ENCODE results near the gene LIPK. TPM values are rescaled to one million over a fixed set of nuclear protein-coding genes. Genes with fewer than 3 reads are reported as not detected.

Gene LIPK
- not detected in 2 replicates for total RNA-seq

GRCh38 chr10:88705958-88706357, at the start of gene LIPK:
Gene LIPK (plus strand): TSS chr10:88706249. CDS start chr10:88724544, 18,295 bp downstream.

GRCh38 chr10:88664142-88664541, 41.9 kb upstream of the LIPK start, which contains the start of gene LIPF:
Gene LIPF (plus strand): TSS chr10:88664442. CDS start chr10:88667298, 2,856 bp downstream.

GRCh38 chr10:88759366-88760101, 53.5 kb downstream of the LIPK start, which contains the start of gene LIPN:
Gene LIPN (plus strand): TSS chr10:88760020. CDS start chr10:88761406, 1,386 bp downstream.

Other genes with a start within 250 kb of the LIPK start
- gene RNLS, start 122.9 kb upstream of the LIPK start, total RNA-seq = 19.6 and 20.8 TPM in 2 replicates
- gene LIPJ, start 119.5 kb upstream of the LIPK start, total RNA-seq = under 0.01 TPM in 1 of 2 replicates, not detected in the other
- not detected in 2 replicates for gene LIPF, start 41.8 kb upstream of the LIPK start, total RNA-seq
- not detected in 2 replicates for gene LIPN, start 53.8 kb downstream of the LIPK start, total RNA-seq
- gene LIPM, start 96.5 kb downstream of the LIPK start, total RNA-seq = not detected in 2 replicates
- gene ANKRD22, start 145.6 kb downstream of the LIPK start, total RNA-seq = 0.16 TPM in 1 of 2 replicates, not detected in the other
- gene STAMBPL1, start 174.0 kb downstream of the LIPK start, total RNA-seq = 22.7 and 30.5 TPM in 2 replicates
- 271 and 376 TPM in 2 replicates for gene ACTA2, start 246.5 kb downstream of the LIPK start, total RNA-seq

All from hair follicle dermal papilla cell (primary cell).